ENCODE measurements around the gene TSBP1. TPM values are rescaled to one million over a fixed set of nuclear protein-coding genes. Genes with fewer than 3 reads are reported as not detected.

Gene TSBP1
- total RNA-seq, 2 experiments from 2014 or later = not detected

GRCh38 chr6:32397252-32397920, 25.7 kb upstream of the TSBP1 start:
- no peak overlapping the region for H3K4me3 Mint-ChIP-seq
- H3K9me3 Mint-ChIP-seq = no peaks in the 10 kb centered on the region
- H3K36me3 Mint-ChIP-seq (ENCODE audit: low read depth) = no peaks in the 10 kb centered on the region
- CTCF ChIA-PET = interaction anchor here (0.6 kb wide), 1 partner anchor 295 kb away, joined by 4 read pairs; no protein-coding TSS in a partner anchor
- no peak overlapping the region for H3K27ac Mint-ChIP-seq
- peaks cover 14% of the 10 kb centered on the region for H3K27me3 Mint-ChIP-seq (ENCODE audit: low read depth)
- DNase-seq = no peak
- peaks cover 6% of the 10 kb centered on the region for H3K4me1 Mint-ChIP-seq (ENCODE audit: low read depth)
- intact Hi-C loops (cut with micrococcal nuclease) = no loop called here

GRCh38 chr6:32396028-32396427, 24.3 kb upstream of the TSBP1 start:
- Mint-ChIP-seq H3K4me3 (no peak overlapping the region), H3K4me1 (ENCODE audit: low read depth) (peaks cover 6% of the 10 kb centered on the region), H3K27ac (no peak overlapping the region), H3K27me3 (ENCODE audit: low read depth) (peaks cover 14% of the 10 kb centered on the region), H3K9me3 (no peaks in the 10 kb centered on the region), H3K36me3 (ENCODE audit: low read depth) (no peaks in the 10 kb centered on the region)
- intact Hi-C loops (cut with micrococcal nuclease) = no loop called here
- CTCF ChIA-PET = no interaction called here
- DNase-seq = no peak

GRCh38 chr6:32393665-32394420, 22.1 kb upstream of the TSBP1 start:
- no peak for DNase-seq
- intact Hi-C loops (cut with micrococcal nuclease) = no loop called here
- Mint-ChIP-seq H3K4me1 (ENCODE audit: low read depth) (peaks cover 6% of the 10 kb centered on the region), H3K36me3 (ENCODE audit: low read depth) (no peaks in the 10 kb centered on the region), H3K4me3 (no peak overlapping the region), H3K27ac (no peak overlapping the region), H3K27me3 (ENCODE audit: low read depth) (peaks cover 17% of the 10 kb centered on the region), H3K9me3 (no peaks in the 10 kb centered on the region)
- CTCF ChIA-PET = interaction anchor here (0.8 kb wide), 1 partner anchor 19 kb away, joined by 3 read pairs; no protein-coding TSS in a partner anchor

- DNase-seq = no peak
- Mint-ChIP-seq H3K27ac (no peak overlapping the region), H3K4me1 (ENCODE audit: low read depth) (peaks cover 3% of the 10 kb centered on the region), H3K36me3 (ENCODE audit: low read depth) (no peaks in the 10 kb centered on the region), H3K27me3 (ENCODE audit: low read depth) (peaks cover 22% of the 10 kb centered on the region), H3K9me3 (no peaks in the 10 kb centered on the region), H3K4me3 (no peak overlapping the region)
- CTCF ChIA-PET = no interaction called here
- intact Hi-C loops (cut with micrococcal nuclease) = no loop called here
Measured at GRCh38 chr6:32391505-32391904, 19.8 kb upstream of the TSBP1 start.

GRCh38 chr6:32387589-32388340, 16.1 kb upstream of the TSBP1 start:
- intact Hi-C loops (cut with micrococcal nuclease) = no loop called here
- CTCF ChIA-PET = interaction anchor here (0.6 kb wide), 1 partner anchor 327 kb away, joined by 3 read pairs; no protein-coding TSS in a partner anchor
- Mint-ChIP-seq H3K27me3 (ENCODE audit: low read depth) (peaks cover 14% of the 10 kb centered on the region), H3K27ac (no peak overlapping the region), H3K4me3 (no peak overlapping the region), H3K4me1 (ENCODE audit: low read depth) (no peaks in the 10 kb centered on the region), H3K36me3 (ENCODE audit: low read depth) (no peaks in the 10 kb centered on the region), H3K9me3 (no peaks in the 10 kb centered on the region)
- no peak for DNase-seq

- peaks cover 10% of the 10 kb centered on the region for H3K27me3 Mint-ChIP-seq (ENCODE audit: low read depth)
- H3K36me3 Mint-ChIP-seq (ENCODE audit: low read depth) = no peaks in the 10 kb centered on the region
- intact Hi-C loops (cut with micrococcal nuclease) = no loop called here
- CTCF ChIA-PET = no interaction called here
- H3K27ac Mint-ChIP-seq = no peak overlapping the region
- H3K4me3 Mint-ChIP-seq = no peak overlapping the region
- H3K4me1 Mint-ChIP-seq (ENCODE audit: low read depth) = no peaks in the 10 kb centered on the region
- H3K9me3 Mint-ChIP-seq = no peaks in the 10 kb centered on the region
- no peak for DNase-seq
Measured at GRCh38 chr6:32386040-32386439, 14.3 kb upstream of the TSBP1 start.

- H3K9me3 Mint-ChIP-seq = no peaks in the 10 kb centered on the region
- H3K4me3 Mint-ChIP-seq = no peak overlapping the region
- H3K27ac Mint-ChIP-seq = no peak overlapping the region
- peaks cover 6% of the 10 kb centered on the region for H3K27me3 Mint-ChIP-seq (ENCODE audit: low read depth)
- intact Hi-C loops (cut with micrococcal nuclease) = no loop called here
- CTCF ChIA-PET = no interaction called here
- no peak for DNase-seq
- no peaks in the 10 kb centered on the region for H3K4me1 Mint-ChIP-seq (ENCODE audit: low read depth)
- H3K36me3 Mint-ChIP-seq (ENCODE audit: low read depth) = no peaks in the 10 kb centered on the region
Measured at GRCh38 chr6:32382757-32383420, 11.2 kb upstream of the TSBP1 start.

- Mint-ChIP-seq H3K9me3 (no peaks in the 10 kb centered on the region), H3K36me3 (ENCODE audit: low read depth) (no peaks in the 10 kb centered on the region), H3K27ac (no peak overlapping the region), H3K4me1 (ENCODE audit: low read depth) (no peaks in the 10 kb centered on the region), H3K4me3 (no peak overlapping the region), H3K27me3 (ENCODE audit: low read depth) (peaks cover 6% of the 10 kb centered on the region)
- intact Hi-C loops (cut with micrococcal nuclease) = no loop called here
- CTCF ChIA-PET = no interaction called here
- DNase-seq = no peak
Measured at GRCh38 chr6:32379545-32379944, 7.8 kb upstream of the TSBP1 start.

- DNase-seq = no peak
- CTCF ChIA-PET = no interaction called here
- no peak overlapping the region for H3K4me3 Mint-ChIP-seq
- H3K27me3 Mint-ChIP-seq (ENCODE audit: low read depth) = peaks cover 13% of the 10 kb centered on the region
- H3K9me3 Mint-ChIP-seq = no peaks in the 10 kb centered on the region
- intact Hi-C loops (cut with micrococcal nuclease) = no loop called here
- H3K36me3 Mint-ChIP-seq (ENCODE audit: low read depth) = no peaks in the 10 kb centered on the region
- H3K27ac Mint-ChIP-seq = no peak overlapping the region
- no peaks in the 10 kb centered on the region for H3K4me1 Mint-ChIP-seq (ENCODE audit: low read depth)
Measured at GRCh38 chr6:32375739-32376529, 4.2 kb upstream of the TSBP1 start.

- no peaks in the 10 kb centered on the region for H3K36me3 Mint-ChIP-seq (ENCODE audit: low read depth)
- DNase-seq = no peak
- CTCF ChIA-PET = interaction anchor here (0.8 kb wide), 1 partner anchor 12 kb away, joined by 3 read pairs; no protein-coding TSS in a partner anchor
- H3K4me1 Mint-ChIP-seq (ENCODE audit: low read depth) = peaks cover 6% of the 10 kb centered on the region
- no peak overlapping the region for H3K4me3 Mint-ChIP-seq
- no peaks in the 10 kb centered on the region for H3K9me3 Mint-ChIP-seq
- peaks cover 25% of the 10 kb centered on the region for H3K27me3 Mint-ChIP-seq (ENCODE audit: low read depth)
- intact Hi-C loops (cut with micrococcal nuclease) = no loop called here
- no peak overlapping the region for H3K27ac Mint-ChIP-seq
Measured at GRCh38 chr6:32371229-32371628, 474 bp downstream of the TSBP1 start.

GRCh38 chr6:32370505-32370904, 1.2 kb downstream of the TSBP1 start:
- no peak overlapping the region for H3K4me3 Mint-ChIP-seq
- CTCF ChIA-PET = no interaction called here
- peaks cover 6% of the 10 kb centered on the region for H3K4me1 Mint-ChIP-seq (ENCODE audit: low read depth)
- no peak overlapping the region for H3K27ac Mint-ChIP-seq
- no peak for DNase-seq
- intact Hi-C loops (cut with micrococcal nuclease) = no loop called here
- no peaks in the 10 kb centered on the region for H3K9me3 Mint-ChIP-seq
- no peaks in the 10 kb centered on the region for H3K36me3 Mint-ChIP-seq (ENCODE audit: low read depth)
- peaks cover 26% of the 10 kb centered on the region for H3K27me3 Mint-ChIP-seq (ENCODE audit: low read depth)
